OCI-LY3 (cell line): ENCODE data around the gene PUS7.

Source experiments
- CTCF ChIP-seq: fragments of 200-600, 300-600 bp; sonication (generic); IDR thresholded peaks from 2 replicates; pipeline ENCODE4 v1.5.1; 2014; ENCODE audit warnings: antibody characterized with exemption, low read length, low read depth
- EZH2phosphoT487 ChIP-seq: fragments of 200-600 bp; shearing (Covaris generic); IDR thresholded peaks from 2 replicates; pipeline ENCODE4 v1.6.1; 2018; ENCODE audit warnings: antibody characterized with exemption, mixed run types, low read depth

GRCh38 chr7:105493923-105494315, 28.2 kb downstream of the PUS7 start:
- TF ChIP-seq CTCF (no peak), EZH2phosphoT487 (no peak)
